GM12872 (cell line): ENCODE results near the gene SYDE2.

Source experiments
- TF ChIP-seq, protein P1 (sequence below): IDR thresholded peaks from 3 replicates; pipeline ENCODE4 v1.5.1; 2011; ENCODE audit warnings: low read depth, mild to moderate bottlenecking, low read length, moderate library complexity; ENCODE audit not compliant: insufficient read depth

SYDE2 gene

DNA sequence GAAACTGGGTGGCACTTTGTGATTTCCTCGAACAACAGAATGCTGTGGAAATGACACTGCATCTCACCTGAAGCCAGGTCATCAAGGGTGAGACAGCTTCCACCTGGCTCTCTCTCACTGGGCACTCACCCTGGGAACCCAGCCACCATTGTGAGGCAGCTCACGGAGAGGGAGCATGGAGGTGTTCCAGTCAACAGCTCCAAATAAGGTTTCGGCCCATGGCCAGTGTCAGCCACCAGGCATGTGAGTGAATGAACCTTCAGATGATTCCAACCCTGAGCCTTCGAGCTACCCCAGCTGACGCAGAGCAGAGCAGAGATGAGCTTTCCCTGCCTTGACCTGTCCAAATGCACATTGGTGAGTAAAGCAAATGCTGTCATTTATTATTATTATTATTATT, 58.1 kb downstream of the SYDE2 start:
- TF ChIP-seq, protein P1, sequence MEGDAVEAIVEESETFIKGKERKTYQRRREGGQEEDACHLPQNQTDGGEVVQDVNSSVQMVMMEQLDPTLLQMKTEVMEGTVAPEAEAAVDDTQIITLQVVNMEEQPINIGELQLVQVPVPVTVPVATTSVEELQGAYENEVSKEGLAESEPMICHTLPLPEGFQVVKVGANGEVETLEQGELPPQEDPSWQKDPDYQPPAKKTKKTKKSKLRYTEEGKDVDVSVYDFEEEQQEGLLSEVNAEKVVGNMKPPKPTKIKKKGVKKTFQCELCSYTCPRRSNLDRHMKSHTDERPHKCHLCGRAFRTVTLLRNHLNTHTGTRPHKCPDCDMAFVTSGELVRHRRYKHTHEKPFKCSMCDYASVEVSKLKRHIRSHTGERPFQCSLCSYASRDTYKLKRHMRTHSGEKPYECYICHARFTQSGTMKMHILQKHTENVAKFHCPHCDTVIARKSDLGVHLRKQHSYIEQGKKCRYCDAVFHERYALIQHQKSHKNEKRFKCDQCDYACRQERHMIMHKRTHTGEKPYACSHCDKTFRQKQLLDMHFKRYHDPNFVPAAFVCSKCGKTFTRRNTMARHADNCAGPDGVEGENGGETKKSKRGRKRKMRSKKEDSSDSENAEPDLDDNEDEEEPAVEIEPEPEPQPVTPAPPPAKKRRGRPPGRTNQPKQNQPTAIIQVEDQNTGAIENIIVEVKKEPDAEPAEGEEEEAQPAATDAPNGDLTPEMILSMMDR, result no peak

DNA sequence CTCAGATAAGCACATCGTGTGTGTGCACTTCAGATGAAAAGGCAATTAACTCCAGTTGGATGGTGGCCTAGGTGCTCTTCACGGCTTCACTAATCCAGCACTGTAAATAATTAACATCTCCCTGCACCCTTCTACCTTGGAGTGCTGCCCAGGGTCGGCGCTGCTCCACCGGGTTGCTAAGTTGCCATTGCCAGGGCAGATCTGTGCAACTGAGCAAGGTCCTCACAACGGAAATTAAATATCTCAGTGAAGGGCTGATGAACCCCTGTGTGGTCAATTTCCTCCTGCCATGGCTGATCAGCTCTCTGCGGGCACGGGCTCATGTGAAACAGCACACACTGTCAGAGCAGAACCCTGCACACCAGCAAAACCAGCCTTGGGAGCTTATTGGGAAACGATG, 63.2 kb downstream of the SYDE2 start:
- TF ChIP-seq, protein P1, result no peak

DNA sequence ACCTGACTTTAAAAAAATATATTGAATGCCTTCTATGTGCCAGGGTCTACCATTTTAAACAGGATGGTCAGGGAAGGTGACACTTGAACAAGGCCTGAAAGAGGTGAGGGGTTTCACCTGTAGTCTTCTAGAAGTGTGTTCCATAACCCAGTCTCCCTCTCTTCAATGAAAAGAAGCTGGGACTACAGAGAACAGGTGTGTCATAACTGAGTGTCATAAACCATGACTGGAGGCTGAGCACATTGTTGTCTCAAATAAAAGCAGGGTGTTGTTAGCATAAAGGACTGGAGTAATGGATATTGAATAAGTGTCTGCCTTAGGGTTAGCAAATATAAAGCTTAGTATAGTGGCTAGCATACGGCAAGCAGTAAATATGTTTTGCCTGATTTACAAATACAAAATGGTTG, 65.4 kb downstream of the SYDE2 start:
- TF ChIP-seq, protein P1, result no peak

DNA sequence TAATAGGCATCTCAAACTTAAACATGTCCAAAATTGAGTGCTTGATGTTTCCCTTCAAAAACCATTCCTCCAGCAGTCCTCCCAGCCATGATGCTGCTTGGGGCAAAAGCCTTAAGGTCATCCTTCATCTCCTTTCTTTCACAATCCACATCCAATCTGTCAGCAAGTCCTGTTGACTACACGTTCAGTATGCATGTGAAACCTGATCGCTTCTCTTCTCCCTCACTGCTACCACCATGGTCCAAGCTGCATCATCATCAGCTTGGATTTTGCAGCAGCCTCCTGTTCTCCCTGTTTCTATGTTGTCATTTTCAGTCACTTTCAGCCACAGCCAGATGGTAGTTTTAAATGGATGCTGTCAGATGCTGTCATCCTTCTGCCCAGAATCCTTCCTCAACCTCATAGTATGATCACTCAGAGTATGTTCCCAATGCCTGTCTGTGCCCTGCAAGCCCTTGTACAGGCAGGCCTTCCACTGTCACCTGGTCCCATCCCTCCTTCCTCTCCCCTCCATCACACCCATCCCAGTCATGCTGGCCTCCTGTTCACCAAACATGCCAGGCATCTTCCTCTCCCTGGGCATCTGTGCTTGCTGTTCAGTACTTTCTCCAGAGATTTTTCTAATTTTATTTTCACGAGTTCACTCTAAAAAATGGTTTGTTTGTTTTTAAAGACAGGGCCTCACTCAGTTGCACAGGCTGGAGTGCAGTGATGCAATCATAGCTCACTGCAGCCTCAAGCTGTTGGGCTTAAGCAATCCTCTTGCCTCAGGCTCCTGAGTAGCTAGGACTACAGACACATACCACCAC, 66.0 kb downstream of the SYDE2 start:
- TF ChIP-seq, protein P1, result no peak

DNA sequence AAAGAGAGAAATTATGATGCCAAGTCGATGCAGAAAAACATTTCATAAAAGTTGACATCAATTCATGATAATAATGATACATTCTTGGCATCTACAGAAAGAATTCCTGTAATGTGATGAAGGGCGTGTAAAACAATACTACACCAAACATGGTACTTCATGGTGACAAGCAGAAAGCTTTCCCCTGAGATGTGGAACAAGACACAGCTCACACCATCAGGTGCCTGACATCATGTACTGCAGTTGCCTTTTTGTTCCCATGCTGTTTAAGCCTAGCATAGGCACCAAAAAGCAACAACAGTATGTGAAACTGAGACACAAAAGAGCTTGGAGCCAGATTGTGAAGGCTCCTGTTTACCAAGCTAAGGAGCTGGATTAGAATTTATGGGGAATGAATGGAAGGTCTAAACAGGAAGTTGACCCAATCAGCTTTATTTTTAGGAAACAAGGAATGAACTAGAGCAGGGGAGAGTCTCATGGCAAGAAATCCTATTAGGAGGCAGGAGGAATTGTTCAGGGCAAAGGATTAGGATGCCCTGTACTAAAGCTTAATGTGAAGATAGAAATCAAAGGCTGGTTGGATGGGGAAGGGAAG, 67.2 kb downstream of the SYDE2 start:
- TF ChIP-seq, protein P1, result no peak

DNA sequence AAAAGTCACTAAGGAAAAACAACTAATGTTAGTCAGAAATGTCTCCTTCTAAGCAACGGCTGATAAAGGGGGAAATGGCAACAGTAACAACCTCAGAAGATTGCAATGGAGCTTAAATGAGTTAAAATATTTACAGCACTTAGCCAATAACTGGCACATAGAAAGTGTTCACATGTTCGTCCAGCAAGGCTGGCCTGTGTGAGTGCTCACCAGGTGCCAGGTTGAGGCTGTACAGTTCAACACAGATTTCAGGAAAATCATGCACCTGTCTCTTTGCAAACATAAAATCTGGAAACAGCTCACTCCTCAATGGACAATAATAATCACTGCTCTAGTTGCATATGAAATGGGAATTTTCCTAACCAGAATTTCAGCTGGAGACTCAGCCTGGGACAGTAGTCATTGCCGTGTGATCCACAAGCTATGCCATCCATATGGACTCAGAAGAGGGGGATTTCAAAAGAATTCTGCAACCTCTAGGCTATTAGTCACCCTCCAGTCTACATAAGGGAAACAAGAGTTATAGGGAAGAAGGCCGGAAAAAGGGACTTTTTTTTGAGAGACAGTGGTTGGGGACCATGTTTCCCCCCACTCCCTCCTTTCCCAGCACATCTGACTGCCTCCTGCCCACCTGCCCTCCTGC, 68.6 kb downstream of the SYDE2 start:
- TF ChIP-seq, protein P1, result no peak

DNA sequence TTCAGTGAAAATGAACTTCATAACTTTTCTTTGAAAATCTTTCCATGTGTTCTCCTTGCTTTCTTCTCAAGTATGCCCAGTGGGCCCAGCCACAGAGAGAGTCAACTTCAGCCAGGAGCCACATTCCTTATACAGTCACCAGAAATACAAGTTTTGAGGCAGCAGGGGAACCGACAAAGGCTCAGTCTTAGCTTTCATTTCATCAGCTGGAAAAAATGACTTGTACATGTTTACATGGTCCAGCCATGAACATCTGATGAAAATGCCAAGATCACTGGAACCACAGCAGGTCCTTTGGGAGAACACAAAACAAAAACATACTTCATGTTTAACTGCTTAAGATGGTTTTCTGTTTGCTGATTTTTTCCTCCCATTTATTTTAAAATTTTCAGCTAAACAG, 72.5 kb downstream of the SYDE2 start:
- TF ChIP-seq, protein P1, result no peak
